ENCODE measurements around the gene NF1. TPM values are rescaled to one million over a fixed set of nuclear protein-coding genes. Genes with fewer than 3 reads are reported as not detected.

Gene NF1
- total and polyA plus RNA-seq, 2 donors (not counting 1 experiment from before 2014, with no cell fraction given), result 10.8 to 27.7 TPM

GRCh38 chr17:31274252-31274651 lies 179.5 kb downstream of the NF1 start:
- Histone ChIP-seq H3K9ac (ENCODE audit: low read length) (no peak overlapping the region), H3K9me3 (ENCODE audit: control extremely low read depth in 1 of 3, control insufficient read depth in 2 of 3, insufficient read depth in 1 of 3, low read length in 2 of 3) (no peaks in the 10 kb centered on the region), H3K27ac (ENCODE audit: low read length in 2 of 2) (no peak overlapping the region), H2AFZ (ENCODE audit: insufficient read depth, low read depth, low read length, poor library complexity, severe bottlenecking) (no peak overlapping the region), H3K27me3 (replicated peaks in 1 of 4; ENCODE audit: control extremely low read depth in 1 of 4, control insufficient read depth in 3 of 4, insufficient read depth in 4 of 4, low read length in 3 of 4) (no peaks in the 10 kb centered on the region), H3K79me2 (ENCODE audit: control insufficient read depth, insufficient read depth, low read length) (no peaks in the 10 kb centered on the region), H4K20me1 (ENCODE audit: control insufficient read depth, insufficient read depth, low read length, poor library complexity, severe bottlenecking) (no peaks in the 10 kb centered on the region), H3K4me3 (ENCODE audit: control extremely low read depth in 1 of 5, extremely low read depth in 1 of 5, insufficient read depth in 1 of 5, low read depth in 2 of 5, low read length in 4 of 5) (no peak overlapping the region), H3K4me2 (replicated peaks; ENCODE audit: low read depth, low read length, poor library complexity, severe bottlenecking) (no peak overlapping the region), H3K36me3 (replicated peaks in 1 of 2; ENCODE audit: control extremely low read depth in 1 of 2, control insufficient read depth in 1 of 2, extremely low read depth in 1 of 2, insufficient read depth in 2 of 2, low read length in 1 of 2) (peaks cover 1 to 4% of the 10 kb centered on the region in 2 experiments), H3K4me1 (ENCODE audit: control insufficient read depth in 2 of 2, insufficient read depth in 2 of 2, low read length in 2 of 2) (no peaks in the 10 kb centered on the region)
- Mint-ChIP-seq H3K27me3 (no peaks in the 10 kb centered on the region), H3K27ac (no peak overlapping the region), H3K9me3 (ENCODE audit: insufficient read depth) (no peaks in the 10 kb centered on the region), H3K4me1 (no peaks in the 10 kb centered on the region), H3K4me3 (no peak overlapping the region)
- ATAC-seq (ENCODE audit: low read depth), result no peak
- ChIA-PET CTCF (no interaction called here), POLR2A (no interaction called here)
- intact Hi-C loops (cut with micrococcal nuclease), result no loop called here
- TF ChIP-seq EZH2 (IDR thresholded peaks at IDR 0.05; ENCODE audit: borderline replicate concordance, insufficient read depth, low read depth, low read length, poor library complexity, severe bottlenecking) (no peak), CTCF (IDR thresholded peaks at IDR 0.05) (no peak)
- no peak for DNase-seq
- WGBS (ENCODE audit: insufficient coverage), result 100% methylated on average over 1 of the region's 2 CpGs

GRCh38 chr17:31275116-31275515 lies 180.3 kb downstream of the NF1 start:
- Mint-ChIP-seq H3K27me3 (no peaks in the 10 kb centered on the region), H3K9me3 (ENCODE audit: insufficient read depth) (no peaks in the 10 kb centered on the region), H3K27ac (no peak overlapping the region), H3K4me3 (no peak overlapping the region), H3K4me1 (no peaks in the 10 kb centered on the region)
- Histone ChIP-seq H3K9ac (ENCODE audit: low read length) (no peak overlapping the region), H3K36me3 (replicated peaks in 1 of 2; ENCODE audit: control extremely low read depth in 1 of 2, control insufficient read depth in 1 of 2, extremely low read depth in 1 of 2, insufficient read depth in 2 of 2, low read length in 1 of 2) (no peaks in the 10 kb centered on the region), H3K4me2 (replicated peaks; ENCODE audit: low read depth, low read length, poor library complexity, severe bottlenecking) (no peak overlapping the region), H3K79me2 (ENCODE audit: control insufficient read depth, insufficient read depth, low read length) (no peaks in the 10 kb centered on the region), H3K4me3 (ENCODE audit: control extremely low read depth in 1 of 5, extremely low read depth in 1 of 5, insufficient read depth in 1 of 5, low read depth in 2 of 5, low read length in 4 of 5) (no peak overlapping the region), H2AFZ (ENCODE audit: insufficient read depth, low read depth, low read length, poor library complexity, severe bottlenecking) (no peak overlapping the region), H3K27ac (ENCODE audit: low read length in 2 of 2) (no peak overlapping the region), H3K4me1 (ENCODE audit: control insufficient read depth in 2 of 2, insufficient read depth in 2 of 2, low read length in 2 of 2) (no peaks in the 10 kb centered on the region), H3K9me3 (ENCODE audit: control extremely low read depth in 1 of 3, control insufficient read depth in 2 of 3, insufficient read depth in 1 of 3, low read length in 2 of 3) (no peaks in the 10 kb centered on the region), H4K20me1 (ENCODE audit: control insufficient read depth, insufficient read depth, low read length, poor library complexity, severe bottlenecking) (no peaks in the 10 kb centered on the region), H3K27me3 (replicated peaks in 1 of 4; ENCODE audit: control extremely low read depth in 1 of 4, control insufficient read depth in 3 of 4, insufficient read depth in 4 of 4, low read length in 3 of 4) (no peaks in the 10 kb centered on the region)
- intact Hi-C loops (cut with micrococcal nuclease), result no loop called here
- POLR2A ChIA-PET, result no interaction called here
- WGBS (ENCODE audit: insufficient coverage), result no CpG with 5 or more reads among the region's 1 CpG
- ATAC-seq (ENCODE audit: low read depth) (no peak), DNase-seq (no peak)
- TF ChIP-seq CTCF (IDR thresholded peaks at IDR 0.05) (no peak), EZH2 (IDR thresholded peaks at IDR 0.05; ENCODE audit: borderline replicate concordance, insufficient read depth, low read depth, low read length, poor library complexity, severe bottlenecking) (no peak)
- CTCF ChIA-PET, result interaction anchor here (1.2 kb wide), 1 partner anchor 11 kb away, joined by 3 read pairs; no protein-coding TSS in a partner anchor
